ENCODE data around the gene CLPSL2. TPM values are rescaled to one million over a fixed set of nuclear protein-coding genes. Genes with fewer than 3 reads are reported as not detected.

Gene CLPSL2
- total and polyA plus RNA-seq, 10 of the 15 experiments (the other 5 are each of a cell fraction or from before 2014, with no cell fraction given), result 0.32 to 1.3 TPM; not detected in 8

DNA sequence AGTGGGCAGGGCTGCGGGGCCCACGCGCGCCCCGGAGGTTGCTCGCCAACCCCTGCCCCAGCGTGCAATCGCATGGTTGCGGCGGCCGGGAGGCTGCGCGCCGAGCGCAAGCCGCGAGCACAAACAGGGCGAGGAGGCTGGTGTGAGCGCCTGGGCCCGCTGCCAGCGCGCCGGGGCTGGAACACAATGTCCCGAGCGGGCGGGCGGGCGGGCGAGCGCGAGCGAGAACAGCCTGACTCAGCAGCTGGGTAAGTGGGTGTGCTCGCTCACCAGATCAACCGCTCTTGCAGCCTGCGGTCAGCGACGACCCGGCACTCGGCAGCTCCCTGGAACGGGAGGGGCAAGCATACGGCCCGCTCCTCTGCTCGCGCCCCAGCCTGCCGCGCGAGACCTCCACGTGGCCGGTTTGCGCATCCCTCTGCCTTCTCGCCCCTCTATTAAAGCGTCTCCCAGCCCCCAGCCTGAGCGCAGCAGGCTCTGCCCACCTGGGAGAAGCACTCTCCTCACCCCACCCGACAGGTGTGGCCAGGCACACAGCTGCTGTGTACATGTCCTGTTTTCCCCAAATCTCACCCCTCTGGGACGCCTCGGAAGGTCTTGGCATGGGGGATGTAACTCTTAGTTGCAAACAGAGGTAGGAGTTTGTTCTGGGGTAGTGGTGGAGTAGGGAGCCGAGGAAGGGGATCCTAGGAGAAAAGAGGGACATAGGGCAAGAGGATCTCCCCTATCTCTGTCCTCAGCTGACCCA is 48.3 kb upstream of the CLPSL2 start:
- CTCF ChIA-PET, result interaction anchor here (1.2 to 2.7 kb wide), 8 partner anchors 8 to 144 kb away, joined by 3 to 10 read pairs (median 6); no protein-coding TSS in a partner anchor
- H3K27ac ChIP-seq (ENCODE audit: control insufficient read depth, insufficient read depth), result peak overlapping the region; percentile 76
- TF ChIP-seq PAX8 (IDR thresholded peaks at IDR 0.05) (no peak), YBX1 (IDR thresholded peaks at IDR 0.05) (no peak), RFX5 (IDR thresholded peaks at IDR 0.05; ENCODE audit: low read depth, low read length) (no peak; the same call in 1 of the 2 replicates), HDAC2 (IDR thresholded peaks at IDR 0.05) (no peak), NRF1 (conservative IDR thresholded peaks at IDR 0.05; ENCODE audit: low read depth, low read length) (no peak), FOXK2 (IDR thresholded peaks at IDR 0.05) (no peak), CREB1 (IDR thresholded peaks at IDR 0.05; ENCODE audit: low read depth) (no peak; the same call in 1 of the 2 replicates), MEF2B (IDR thresholded peaks at IDR 0.05; ENCODE audit: partially characterized antibody, poor library complexity, severe bottlenecking) (peak; percentile 45)
- TF ChIP-seq, protein P1, sequence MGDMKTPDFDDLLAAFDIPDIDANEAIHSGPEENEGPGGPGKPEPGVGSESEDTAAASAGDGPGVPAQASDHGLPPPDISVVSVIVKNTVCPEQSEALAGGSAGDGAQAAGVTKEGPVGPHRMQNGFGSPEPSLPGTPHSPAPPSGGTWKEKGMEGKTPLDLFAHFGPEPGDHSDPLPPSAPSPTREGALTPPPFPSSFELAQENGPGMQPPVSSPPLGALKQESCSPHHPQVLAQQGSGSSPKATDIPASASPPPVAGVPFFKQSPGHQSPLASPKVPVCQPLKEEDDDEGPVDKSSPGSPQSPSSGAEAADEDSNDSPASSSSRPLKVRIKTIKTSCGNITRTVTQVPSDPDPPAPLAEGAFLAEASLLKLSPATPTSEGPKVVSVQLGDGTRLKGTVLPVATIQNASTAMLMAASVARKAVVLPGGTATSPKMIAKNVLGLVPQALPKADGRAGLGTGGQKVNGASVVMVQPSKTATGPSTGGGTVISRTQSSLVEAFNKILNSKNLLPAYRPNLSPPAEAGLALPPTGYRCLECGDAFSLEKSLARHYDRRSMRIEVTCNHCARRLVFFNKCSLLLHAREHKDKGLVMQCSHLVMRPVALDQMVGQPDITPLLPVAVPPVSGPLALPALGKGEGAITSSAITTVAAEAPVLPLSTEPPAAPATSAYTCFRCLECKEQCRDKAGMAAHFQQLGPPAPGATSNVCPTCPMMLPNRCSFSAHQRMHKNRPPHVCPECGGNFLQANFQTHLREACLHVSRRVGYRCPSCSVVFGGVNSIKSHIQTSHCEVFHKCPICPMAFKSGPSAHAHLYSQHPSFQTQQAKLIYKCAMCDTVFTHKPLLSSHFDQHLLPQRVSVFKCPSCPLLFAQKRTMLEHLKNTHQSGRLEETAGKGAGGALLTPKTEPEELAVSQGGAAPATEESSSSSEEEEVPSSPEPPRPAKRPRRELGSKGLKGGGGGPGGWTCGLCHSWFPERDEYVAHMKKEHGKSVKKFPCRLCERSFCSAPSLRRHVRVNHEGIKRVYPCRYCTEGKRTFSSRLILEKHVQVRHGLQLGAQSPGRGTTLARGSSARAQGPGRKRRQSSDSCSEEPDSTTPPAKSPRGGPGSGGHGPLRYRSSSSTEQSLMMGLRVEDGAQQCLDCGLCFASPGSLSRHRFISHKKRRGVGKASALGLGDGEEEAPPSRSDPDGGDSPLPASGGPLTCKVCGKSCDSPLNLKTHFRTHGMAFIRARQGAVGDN (IDR thresholded peaks at IDR 0.05), result peak; percentile 84
- TF ChIP-seq, protein P2, sequence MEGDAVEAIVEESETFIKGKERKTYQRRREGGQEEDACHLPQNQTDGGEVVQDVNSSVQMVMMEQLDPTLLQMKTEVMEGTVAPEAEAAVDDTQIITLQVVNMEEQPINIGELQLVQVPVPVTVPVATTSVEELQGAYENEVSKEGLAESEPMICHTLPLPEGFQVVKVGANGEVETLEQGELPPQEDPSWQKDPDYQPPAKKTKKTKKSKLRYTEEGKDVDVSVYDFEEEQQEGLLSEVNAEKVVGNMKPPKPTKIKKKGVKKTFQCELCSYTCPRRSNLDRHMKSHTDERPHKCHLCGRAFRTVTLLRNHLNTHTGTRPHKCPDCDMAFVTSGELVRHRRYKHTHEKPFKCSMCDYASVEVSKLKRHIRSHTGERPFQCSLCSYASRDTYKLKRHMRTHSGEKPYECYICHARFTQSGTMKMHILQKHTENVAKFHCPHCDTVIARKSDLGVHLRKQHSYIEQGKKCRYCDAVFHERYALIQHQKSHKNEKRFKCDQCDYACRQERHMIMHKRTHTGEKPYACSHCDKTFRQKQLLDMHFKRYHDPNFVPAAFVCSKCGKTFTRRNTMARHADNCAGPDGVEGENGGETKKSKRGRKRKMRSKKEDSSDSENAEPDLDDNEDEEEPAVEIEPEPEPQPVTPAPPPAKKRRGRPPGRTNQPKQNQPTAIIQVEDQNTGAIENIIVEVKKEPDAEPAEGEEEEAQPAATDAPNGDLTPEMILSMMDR (IDR thresholded peaks at IDR 0.05 in 2 of 3, conservative IDR thresholded peaks at IDR 0.05 in 1 of 3; ENCODE audit: control insufficient read depth in 2 of 3, extremely low read depth in 1 of 3, insufficient read depth in 1 of 3, low read depth in 3 of 3, low read length in 3 of 3), result peak in 2 of 3 experiments; percentile 14 to 16; a peak in 2 of 6 replicates
- TF ChIP-seq, protein P3, sequence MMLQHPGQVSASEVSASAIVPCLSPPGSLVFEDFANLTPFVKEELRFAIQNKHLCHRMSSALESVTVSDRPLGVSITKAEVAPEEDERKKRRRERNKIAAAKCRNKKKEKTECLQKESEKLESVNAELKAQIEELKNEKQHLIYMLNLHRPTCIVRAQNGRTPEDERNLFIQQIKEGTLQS (IDR thresholded peaks at IDR 0.05; ENCODE audit: borderline replicate concordance, extremely low read depth, low read depth, low read length), result no peak
- TF ChIP-seq, protein P4, sequence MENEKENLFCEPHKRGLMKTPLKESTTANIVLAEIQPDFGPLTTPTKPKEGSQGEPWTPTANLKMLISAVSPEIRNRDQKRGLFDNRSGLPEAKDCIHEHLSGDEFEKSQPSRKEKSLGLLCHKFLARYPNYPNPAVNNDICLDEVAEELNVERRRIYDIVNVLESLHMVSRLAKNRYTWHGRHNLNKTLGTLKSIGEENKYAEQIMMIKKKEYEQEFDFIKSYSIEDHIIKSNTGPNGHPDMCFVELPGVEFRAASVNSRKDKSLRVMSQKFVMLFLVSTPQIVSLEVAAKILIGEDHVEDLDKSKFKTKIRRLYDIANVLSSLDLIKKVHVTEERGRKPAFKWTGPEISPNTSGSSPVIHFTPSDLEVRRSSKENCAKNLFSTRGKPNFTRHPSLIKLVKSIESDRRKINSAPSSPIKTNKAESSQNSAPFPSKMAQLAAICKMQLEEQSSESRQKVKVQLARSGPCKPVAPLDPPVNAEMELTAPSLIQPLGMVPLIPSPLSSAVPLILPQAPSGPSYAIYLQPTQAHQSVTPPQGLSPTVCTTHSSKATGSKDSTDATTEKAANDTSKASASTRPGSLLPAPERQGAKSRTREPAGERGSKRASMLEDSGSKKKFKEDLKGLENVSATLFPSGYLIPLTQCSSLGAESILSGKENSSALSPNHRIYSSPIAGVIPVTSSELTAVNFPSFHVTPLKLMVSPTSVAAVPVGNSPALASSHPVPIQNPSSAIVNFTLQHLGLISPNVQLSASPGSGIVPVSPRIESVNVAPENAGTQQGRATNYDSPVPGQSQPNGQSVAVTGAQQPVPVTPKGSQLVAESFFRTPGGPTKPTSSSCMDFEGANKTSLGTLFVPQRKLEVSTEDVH (IDR thresholded peaks at IDR 0.05; ENCODE audit: low read depth, partially characterized antibody), result no peak

More for the DNA sequence above, 48.3 kb upstream of the CLPSL2 start:
- SMC1A ChIA-PET (ENCODE audit: uncharacterized antibody, unreplicated experiment), result interaction anchor here (0.7 to 2.5 kb wide), 13 partner anchors 8 to 104 kb away, joined by 3 to 17 read pairs (median 4); partner anchors contain the start of gene ARMC12
- Histone ChIP-seq H2AFZ (ENCODE audit: control insufficient read depth, low read depth, low read length) (peak overlapping the region; percentile 83), H3K4me3 (peak overlapping the region; percentile 82), H3K4me2 (ENCODE audit: control insufficient read depth, insufficient read depth) (peak overlapping the region; percentile 83), H3K9ac (ENCODE audit: control insufficient read depth, insufficient read depth, low read length) (peak overlapping the region; percentile 67), H3K36me3 (ENCODE audit: control insufficient read depth in 2 of 2, insufficient read depth in 2 of 2, low read length in 1 of 2) (no peaks in the 10 kb centered on the region), H4K20me1 (ENCODE audit: control insufficient read depth, insufficient read depth) (no peaks in the 10 kb centered on the region), H3K9me3 (replicated peaks; ENCODE audit: control insufficient read depth, insufficient read depth, low read length) (no peaks in the 10 kb centered on the region), H3K27me3 (replicated peaks in 1 of 2; ENCODE audit: control insufficient read depth in 2 of 2, insufficient read depth in 2 of 2, low read length in 1 of 2) (no peaks in the 10 kb centered on the region), H3K4me1 (ENCODE audit: control insufficient read depth, insufficient read depth, low read length) (peaks cover 58% of the 10 kb centered on the region), H3K79me2 (ENCODE audit: control insufficient read depth, insufficient read depth, low read length) (no peaks in the 10 kb centered on the region; the same call in 1 of the 2 replicates)
- 3% methylated on average over 46 of the region's 57 CpGs for WGBS (ENCODE audit: insufficient coverage, insufficient replicate concordance, low lambda C conversion rate, missing lambda C conversion rate)
- BruUV-seq (replicated peaks), result no TSS peak
- intact Hi-C loops (cut with micrococcal nuclease; ENCODE audit: unreplicated experiment) (no loop called here), in situ Hi-C loops (cut with MboI) (no loop called here)
- ATAC-seq, result peak; percentile 72
- RAD21 ChIA-PET (ENCODE audit: unreplicated experiment), result interaction anchor here (1.0 to 2.3 kb wide), 12 partner anchors 9 to 140 kb away, joined by 3 to 22 read pairs (median 6); partner anchors contain the start of gene ARMC12
- POLR2A ChIA-PET, result interaction anchor here (1.0 to 2.4 kb wide), 10 partner anchors 10 to 144 kb away, joined by 3 to 13 read pairs (median 4); no protein-coding TSS in a partner anchor
- DNase-seq (ENCODE audit: low read depth, low spot score), result no peak
- peak; percentile 52 for FAIRE-seq
